Mucosa of descending colon (tissue), 3 donors: ENCODE data around the gene LMX1A. TPM values are rescaled to one million over a fixed set of nuclear protein-coding genes. Genes with fewer than 3 reads are reported as not detected.

ENCODE experiments used
- ATAC-seq: fragments of 200-7000 bp; cut with Tn5 transposase; one replicate; pipeline ENCODE4 v1.9.1; 2020; ENCODE audit warnings: mild to moderate bottlenecking, moderate library complexity
- DNase-seq, 3 donors: peaks; one replicate each; pipeline ENCODE4 v3.0.0-alpha.2; 2020
- H3K36me3 ChIP-seq: fragments of 200-600 bp; one replicate; pipeline ENCODE4 v1.8.0; 2021; ENCODE audit warnings: low read depth, mild to moderate bottlenecking
- H3K4me1 ChIP-seq: fragments of 200-600 bp; one replicate; pipeline ENCODE4 v1.8.0; 2021; ENCODE audit warnings: low read depth, mild to moderate bottlenecking
- H3K4me3 ChIP-seq: fragments of 200-600 bp; one replicate; pipeline ENCODE4 v1.8.0; 2021; ENCODE audit warnings: mild to moderate bottlenecking
- H3K9me3 ChIP-seq: fragments of 200-600 bp; one replicate; pipeline ENCODE4 v1.8.0; 2021; ENCODE audit warnings: mild to moderate bottlenecking
- CTCF ChIP-seq: fragments of 200-600 bp; IDR thresholded peaks from one replicate; pipeline ENCODE4 v1.8.0; 2022; ENCODE audit warnings: antibody characterized with exemption, mild to moderate bottlenecking
- intact Hi-C, 2 donors: fragments of 100-400 bp; cut with DNase I in 1 of 2; cut with micrococcal nuclease in 1 of 2; formaldehyde crosslinking; loops; one replicate each; pipeline versions ENCODE4 v1.11.0 to v1.11.1; 2022; cut with DNase I, micrococcal nuclease
- total RNA-seq, 3 donors: library from RNA; stranded (reverse); fragmentation: NEBNext Ultra II Directional in 2 of 3; extraction: Animal tissue kit (Norgen Biotek cat#: 25700) in 2 of 3; gene quantifications; one replicate each; pipeline versions ENCODE4 v1.2.1 to v1.2.4, GENCODE V29; 2021 to 2023
- donor health status: DM: no; HTN: no; CAD: no; lungs with moderate emphysema.
- donor health status: DM: no; HTN: no; CAD: no.
- donor health status: DM: no; HTN: yes; CAD: no.

The LMX1A gene
- total RNA-seq, 3 donors from 2014 or later: 0.31 to 0.84 (median 0.38) TPM

DNA sequence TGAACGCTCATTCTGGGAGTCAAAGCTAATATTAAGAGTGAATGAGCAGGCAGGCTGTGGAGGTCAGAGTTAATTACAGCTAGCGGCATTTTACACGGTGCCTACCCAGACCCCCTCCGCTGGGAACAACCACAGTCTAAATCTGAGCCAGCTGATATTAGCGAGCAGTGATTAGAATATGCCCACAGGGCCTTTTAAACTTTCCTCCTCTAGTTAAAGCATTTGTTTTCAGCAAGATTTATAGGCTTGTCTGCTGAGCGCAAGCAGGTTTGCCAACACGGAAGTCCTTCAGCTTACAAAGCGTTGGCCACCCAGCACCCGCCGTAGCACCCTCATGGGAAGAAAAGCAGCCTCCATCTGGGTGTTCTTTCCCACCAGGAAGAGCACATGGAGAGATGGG is 72.1 kb downstream of the LMX1A start:
- no peak for TF ChIP-seq CTCF
- DNase-seq: peak in 2 of 3 donors; percentile 43 to 60
- peaks cover 33% of the 10 kb centered on the region for H3K4me1 ChIP-seq
- H3K36me3 ChIP-seq: no peaks in the 10 kb centered on the region
- H3K4me3 ChIP-seq: no peak overlapping the region
- intact Hi-C loops: no loop called here
- H3K9me3 ChIP-seq: no peaks in the 10 kb centered on the region
- peak; percentile 49 for ATAC-seq

DNA sequence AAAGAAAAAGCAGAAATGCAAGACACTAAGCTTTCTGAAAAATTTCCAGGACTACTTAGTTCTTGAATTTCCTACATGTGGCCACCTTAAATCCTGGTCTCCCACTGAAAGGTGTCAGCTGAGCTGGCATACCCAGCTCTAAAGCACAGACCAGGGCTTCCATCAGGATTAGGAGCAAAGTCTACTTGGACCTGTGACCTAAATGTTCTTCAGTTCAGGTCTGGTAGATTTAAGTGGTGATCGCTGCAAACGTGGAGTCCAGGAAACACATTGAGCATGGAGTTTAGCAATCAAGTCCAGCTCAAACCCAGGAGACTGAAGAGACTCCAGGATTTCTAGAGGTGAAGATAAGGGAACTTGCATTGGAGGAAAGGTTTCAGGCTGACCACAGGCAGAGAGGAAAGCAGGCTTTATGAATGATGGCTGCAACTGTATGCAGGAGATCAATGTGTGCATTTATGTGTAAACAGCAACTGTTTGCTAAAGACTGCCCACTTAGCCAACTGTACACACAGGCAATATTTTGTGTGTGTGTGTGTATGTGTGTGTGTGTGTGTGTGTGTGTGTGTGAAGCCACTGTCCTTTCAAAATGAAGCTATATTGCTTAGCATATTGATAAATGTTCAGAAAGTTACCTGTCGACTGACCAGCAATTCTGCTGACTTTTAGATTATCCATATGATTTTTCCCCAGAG is 75.2 kb downstream of the LMX1A start:
- Histone ChIP-seq H3K36me3 (no peaks in the 10 kb centered on the region), H3K4me3 (no peak overlapping the region), H3K9me3 (no peaks in the 10 kb centered on the region), H3K4me1 (peaks cover 10% of the 10 kb centered on the region)
- no peak for TF ChIP-seq CTCF
- ATAC-seq: no peak
- intact Hi-C loops: no loop called here
- no peak for DNase-seq

GRCh38 chr1:165279882-165280281 is 76.6 kb downstream of the LMX1A start:
- DNase-seq (no peak), ATAC-seq (no peak)
- no peaks in the 10 kb centered on the region for H3K9me3 ChIP-seq
- H3K4me1 ChIP-seq: peaks cover 6% of the 10 kb centered on the region
- no peak for TF ChIP-seq CTCF
- H3K4me3 ChIP-seq: no peak overlapping the region
- no peaks in the 10 kb centered on the region for H3K36me3 ChIP-seq
- intact Hi-C loops: no loop called here

GRCh38 chr1:165276314-165276713 is 80.2 kb downstream of the LMX1A start:
- no peak for TF ChIP-seq CTCF
- H3K4me3 ChIP-seq: no peak overlapping the region
- ATAC-seq: no peak
- no peaks in the 10 kb centered on the region for H3K36me3 ChIP-seq
- no peak for DNase-seq
- intact Hi-C loops: no loop called here
- no peaks in the 10 kb centered on the region for H3K9me3 ChIP-seq
- H3K4me1 ChIP-seq: no peaks in the 10 kb centered on the region

- Histone ChIP-seq H3K4me3 (no peak overlapping the region), H3K9me3 (no peaks in the 10 kb centered on the region), H3K4me1 (no peaks in the 10 kb centered on the region), H3K36me3 (no peaks in the 10 kb centered on the region)
- intact Hi-C loops: no loop called here
- DNase-seq: no peak
- no peak for TF ChIP-seq CTCF
- ATAC-seq: no peak
Observed at GRCh38 chr1:165265196-165265838, 91.2 kb downstream of the LMX1A start.
